NCI-H69 (cell line): ENCODE data around the gene DCAF6.

ENCODE experiments used
- DNase-seq: peaks from one replicate; lab custom pipeline; 2025; lab: John Stamatoyannopoulos, UW

Gene DCAF6

GRCh38 chr1:168087696-168088095 is 151.2 kb downstream of the DCAF6 start:
- DNase-seq, result no peak

DNA sequence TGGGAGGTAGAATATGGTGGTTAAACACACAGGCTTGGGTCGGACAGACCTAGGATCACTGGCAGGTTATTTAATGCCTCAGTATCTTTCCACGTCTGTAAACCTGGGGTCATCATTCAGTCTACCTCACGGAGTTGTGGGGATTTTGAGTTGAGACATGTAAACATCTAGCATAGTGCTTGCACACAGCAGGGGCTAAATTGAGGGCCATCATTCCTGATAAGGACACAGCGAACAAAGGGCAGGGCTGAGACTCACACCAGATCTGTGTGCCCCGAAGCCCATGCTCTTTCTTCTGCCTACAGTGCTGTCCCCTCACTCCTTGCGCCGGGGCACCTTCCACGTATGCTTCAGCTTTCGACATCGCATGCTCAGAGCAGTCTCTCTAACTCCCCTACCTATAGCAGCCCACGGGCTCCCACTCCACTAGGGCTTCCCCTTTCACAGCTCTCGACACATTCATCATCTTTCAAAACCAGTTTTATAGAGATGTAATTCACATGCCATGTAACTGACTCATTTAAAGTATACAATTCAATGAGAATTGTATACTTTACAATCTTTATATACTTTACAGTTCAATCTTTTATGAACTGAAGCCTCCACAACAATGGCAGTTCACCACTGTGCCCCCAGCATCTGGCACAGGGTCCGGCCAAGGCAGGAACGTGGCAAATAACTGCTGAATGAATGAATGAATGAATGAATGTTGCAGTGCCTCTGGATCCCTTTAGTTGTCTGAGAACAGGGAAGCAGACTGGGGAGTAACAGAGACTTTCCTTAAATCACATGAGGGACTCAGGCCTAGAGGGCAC is 152.2 kb downstream of the DCAF6 start:
- DNase-seq, result peak; percentile 37

- peak; percentile 87 for DNase-seq
Observed at GRCh38 chr1:168089326-168089978, 153.0 kb downstream of the DCAF6 start.

DNA sequence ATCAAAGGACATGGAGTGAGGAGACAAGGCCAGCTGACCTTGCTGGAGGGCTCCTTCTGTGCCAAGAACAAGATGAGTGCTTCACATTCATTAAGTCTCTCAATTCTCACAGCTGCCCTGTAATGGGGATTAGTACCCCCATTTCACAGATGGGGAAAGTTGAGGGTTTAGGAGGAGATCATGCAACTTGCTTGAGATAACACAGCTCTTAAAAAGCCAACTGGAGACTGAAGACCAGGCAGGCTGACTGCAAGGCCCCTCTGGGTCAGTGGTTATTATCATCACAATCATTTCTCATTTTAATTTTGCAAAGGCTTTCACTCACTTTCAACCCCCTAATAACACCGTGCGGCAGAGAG is 153.5 kb downstream of the DCAF6 start:
- no peak for DNase-seq

DNA sequence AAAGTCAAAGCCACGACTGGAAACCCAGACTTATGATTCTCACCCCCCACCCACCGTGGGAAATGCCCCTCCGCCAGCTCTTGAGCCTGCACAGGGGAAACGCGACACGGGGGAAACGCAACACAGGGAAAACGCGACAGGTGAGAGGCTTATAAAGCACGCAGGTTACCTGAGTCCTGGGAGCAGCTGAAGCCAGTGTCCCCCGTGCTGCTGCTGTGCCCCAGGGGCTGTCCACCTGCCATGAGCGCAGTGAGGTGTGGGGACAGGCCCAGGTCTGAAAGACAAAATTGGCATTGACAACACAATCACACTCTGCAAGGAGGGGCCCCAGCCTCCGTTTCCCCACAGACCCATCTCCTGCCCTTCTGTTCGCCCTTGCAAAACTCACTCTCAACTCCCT is 153.9 kb downstream of the DCAF6 start:
- no peak for DNase-seq

DNA sequence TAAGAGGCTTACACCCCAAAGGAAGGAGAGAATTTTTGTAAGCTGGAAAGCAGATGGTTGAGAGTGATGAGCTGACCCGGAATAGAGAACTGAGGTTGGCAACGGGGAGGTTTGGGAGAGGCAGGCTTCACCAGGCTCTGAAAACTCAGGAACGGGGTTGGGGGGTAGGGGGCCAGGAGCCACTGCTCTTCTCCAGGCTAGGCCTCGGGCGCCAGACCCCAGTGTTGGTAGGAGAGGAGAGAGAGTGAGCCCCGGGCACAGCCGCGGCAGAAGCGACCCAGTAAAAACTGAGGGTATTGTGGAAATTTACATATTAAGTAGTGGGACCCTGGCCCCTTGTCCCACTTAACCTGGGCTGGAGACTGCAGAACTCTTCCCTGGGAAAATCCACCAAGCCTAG is 154.6 kb downstream of the DCAF6 start:
- no peak for DNase-seq

- DNase-seq, result no peak
Observed at GRCh38 chr1:168091720-168092550, 155.5 kb downstream of the DCAF6 start.

GRCh38 chr1:168092566-168093355 is 156.3 kb downstream of the DCAF6 start:
- peak; percentile 62 for DNase-seq

DNA sequence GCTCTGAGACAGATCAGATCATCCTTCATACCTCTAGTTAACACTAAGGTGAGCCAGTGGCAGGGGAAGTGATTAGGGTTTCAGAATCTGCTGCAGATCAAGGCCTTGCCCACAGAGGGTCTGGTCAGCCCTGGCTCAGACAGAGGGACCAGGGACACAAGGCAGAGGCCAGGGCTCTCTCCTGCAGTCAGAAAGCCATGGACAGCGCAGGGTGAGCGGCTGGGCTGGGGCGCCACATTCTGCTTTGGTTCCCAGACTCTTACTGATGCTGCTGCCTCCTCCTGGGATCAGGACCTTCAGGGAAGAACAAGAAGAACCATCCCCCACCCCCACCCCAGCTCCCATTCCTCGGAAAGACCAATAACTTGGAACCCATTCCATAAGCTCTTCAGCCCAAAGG is 157.1 kb downstream of the DCAF6 start:
- no peak for DNase-seq

- no peak for DNase-seq
Observed at GRCh38 chr1:168095476-168095875, 159.0 kb downstream of the DCAF6 start.

GRCh38 chr1:168096296-168097165 is 160.0 kb downstream of the DCAF6 start:
- no peak for DNase-seq

DNA sequence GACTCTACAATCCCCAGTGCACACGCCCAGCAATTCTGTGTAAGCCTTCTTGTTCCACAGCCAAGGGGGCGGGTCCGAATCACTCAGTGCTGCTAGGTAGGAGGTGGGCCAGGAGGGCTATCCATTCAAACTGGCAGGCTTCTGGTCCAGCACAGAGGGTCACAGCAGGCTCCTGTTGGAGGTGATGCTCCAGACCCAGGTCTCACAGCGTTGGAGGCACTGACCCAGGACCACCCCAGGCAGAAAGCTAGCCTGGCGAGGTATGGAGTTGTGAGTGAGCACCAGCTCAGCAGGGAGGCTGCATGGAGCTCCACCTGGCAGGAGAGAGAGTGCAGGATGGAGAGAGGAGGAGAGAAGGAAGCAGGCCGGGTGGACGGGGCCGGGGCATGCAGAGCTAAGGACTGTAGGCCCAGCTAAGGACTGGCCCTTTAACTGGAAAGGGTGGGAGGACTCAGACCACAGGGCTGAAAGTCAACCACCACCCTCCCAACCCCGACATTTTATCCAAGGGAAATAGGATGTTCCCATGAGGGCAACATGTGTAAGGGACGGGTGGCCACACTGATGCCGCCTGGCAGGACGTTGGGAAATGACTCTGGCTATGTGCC is 161.5 kb downstream of the DCAF6 start:
- DNase-seq, result peak; percentile 44

- no peak for DNase-seq
Observed at GRCh38 chr1:168098534-168099320, 162.2 kb downstream of the DCAF6 start.

- DNase-seq, result no peak
Observed at GRCh38 chr1:168099337-168099801, 162.9 kb downstream of the DCAF6 start.

DNA sequence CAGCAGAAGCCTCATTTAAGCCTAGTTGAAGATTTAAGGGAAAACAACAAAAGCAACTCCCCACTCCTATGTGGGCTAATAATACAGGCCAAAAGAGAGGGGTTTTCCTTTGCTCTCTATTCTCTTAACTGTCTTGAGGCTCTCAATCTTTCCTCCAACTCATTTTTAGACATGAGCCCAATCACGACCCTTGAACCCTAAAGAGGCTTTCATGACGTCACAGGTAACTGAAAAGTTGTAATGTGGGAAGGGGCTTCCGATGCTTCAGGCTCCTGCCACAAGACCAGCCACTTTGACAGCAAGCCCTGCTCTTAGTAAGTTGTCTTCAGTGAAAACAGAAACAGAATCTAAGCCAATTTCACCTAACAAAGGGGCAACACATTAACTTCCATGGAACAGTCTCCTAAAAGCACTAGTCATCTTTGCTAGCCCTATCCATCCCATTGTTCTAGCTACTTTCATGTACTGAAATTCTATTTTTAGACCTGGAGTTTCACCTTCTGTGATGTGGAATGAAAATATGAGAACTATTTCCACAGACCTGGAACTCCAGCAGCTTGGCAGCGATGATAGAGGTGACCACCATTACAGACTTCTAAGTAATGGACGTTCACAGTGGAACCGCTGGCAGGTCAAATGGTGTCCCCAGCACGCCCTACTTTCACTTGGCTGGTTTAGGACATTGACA is 164.0 kb downstream of the DCAF6 start:
- DNase-seq, result no peak

GRCh38 chr1:168101336-168101735 is 164.9 kb downstream of the DCAF6 start:
- DNase-seq, result no peak

DNA sequence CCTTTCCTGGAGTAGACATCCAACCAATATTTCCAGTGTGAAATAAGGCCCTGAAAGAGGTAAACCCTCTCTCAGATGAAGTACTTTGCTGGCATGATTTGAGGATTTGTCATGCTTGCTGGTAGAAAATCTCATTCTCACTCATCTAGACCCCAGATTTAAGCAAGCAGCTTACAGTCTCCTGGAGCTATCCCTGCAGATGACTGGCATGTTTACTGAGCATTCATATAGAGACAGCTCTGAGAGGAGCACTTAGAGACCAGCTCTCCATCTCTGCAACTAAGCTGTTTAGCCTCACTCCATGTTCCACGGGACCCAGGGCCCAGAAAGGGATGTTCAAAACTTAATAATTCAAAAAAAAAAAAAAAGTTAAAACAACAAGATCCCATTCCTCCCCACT is 166.0 kb downstream of the DCAF6 start:
- no peak for DNase-seq

GRCh38 chr1:168104535-168104934 is 168.1 kb downstream of the DCAF6 start:
- no peak for DNase-seq

DNA sequence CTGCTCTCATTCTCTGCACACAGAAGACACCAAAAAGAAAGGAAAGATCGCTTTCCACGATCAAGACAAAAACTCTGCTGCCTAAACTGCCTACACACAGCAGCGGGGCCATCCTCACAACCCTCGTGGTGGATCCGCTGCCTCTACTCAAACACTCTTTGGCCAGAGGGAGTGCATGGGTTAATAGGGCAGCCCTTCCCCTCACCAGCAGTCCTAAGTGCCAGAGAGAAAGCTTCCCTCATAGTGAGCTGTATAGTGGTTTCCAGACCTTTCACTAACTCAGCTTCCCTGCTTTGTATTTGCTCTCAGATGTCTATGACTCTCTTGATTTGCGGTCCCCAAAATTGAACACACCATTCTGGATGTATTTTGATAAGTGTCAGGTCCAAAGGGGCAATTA is 169.4 kb downstream of the DCAF6 start:
- DNase-seq, result no peak
